Thoracic aorta (tissue), 2 donors: ENCODE measurements around the gene RNF223. TPM values are rescaled to one million over a fixed set of nuclear protein-coding genes. Genes with fewer than 3 reads are reported as not detected.
"Not testable (repeated sequence)": the region's sequence is repeated elsewhere in the genome, so short reads cannot be mapped to it uniquely, and the experiment has no call there.

Experiments
- ATAC-seq: fragments of 150-250 bp; one replicate; pipeline ENCODE4 v1.8.0; 2017; ENCODE audit warnings: low read depth; ENCODE audit not compliant: insufficient number of reproducible peaks, low FRiP score
- DNase-seq: peaks from one replicate; pipeline ENCODE4 v3.0.0-alpha.2; 2020; ENCODE audit warnings: low spot score
- H3K27ac ChIP-seq, 2 donors: fragments of 200-600 bp; sonication (generic); 1 replicate in 1 of 2; 2 replicates in 1 of 2; pipeline ENCODE4 v1.5.1; 2016; ENCODE audit warnings: mild to moderate bottlenecking in 2 of 2, moderate library complexity in 2 of 2
- H3K27me3 ChIP-seq: fragments of 200-600 bp; sonication (generic); replicated peaks from 2 replicates; pipeline ENCODE4 v1.6.0; 2016; ENCODE audit warnings: mild to moderate bottlenecking; ENCODE audit not compliant: insufficient read depth
- H3K36me3 ChIP-seq: fragments of 200-600 bp; sonication (generic); one replicate; pipeline ENCODE4 v1.5.1; 2016
- H3K4me1 ChIP-seq, 2 donors: fragments of 200-600 bp; sonication (generic); 1 replicate in 1 of 2; 2 replicates in 1 of 2; pipeline versions ENCODE4 v1.5.1 to v1.6.0; 2016; ENCODE audit warnings: low read depth in 2 of 2, mild to moderate bottlenecking in 1 of 2; ENCODE audit not compliant: control insufficient read depth in 1 of 2
- H3K4me3 ChIP-seq: fragments of 200-600 bp; sonication (generic); 2 replicates; pipeline ENCODE4 v1.5.1; 2016; ENCODE audit warnings: mild to moderate bottlenecking
- H3K9me3 ChIP-seq: fragments of 200-600 bp; sonication (generic); 2 replicates; pipeline ENCODE4 v1.5.1; 2016
- total RNA-seq, 2 donors: library from RNA; depleted of rRNA; stranded (reverse); fragments of >200 nt; gene quantifications; one replicate each; pipeline versions ENCODE4 v1.1.0 to v1.2.3, GENCODE V29; 2016
- TF ChIP-seq, protein P1 (sequence below): fragments of 200-600 bp; sonication (generic); IDR thresholded peaks from one replicate; pipeline ENCODE4 v1.5.1; 2019; ENCODE audit warnings: antibody characterized with exemption

Gene RNF223
- total RNA-seq, 2 donors from 2014 or later, result 0.71 TPM; not detected in 1

DNA sequence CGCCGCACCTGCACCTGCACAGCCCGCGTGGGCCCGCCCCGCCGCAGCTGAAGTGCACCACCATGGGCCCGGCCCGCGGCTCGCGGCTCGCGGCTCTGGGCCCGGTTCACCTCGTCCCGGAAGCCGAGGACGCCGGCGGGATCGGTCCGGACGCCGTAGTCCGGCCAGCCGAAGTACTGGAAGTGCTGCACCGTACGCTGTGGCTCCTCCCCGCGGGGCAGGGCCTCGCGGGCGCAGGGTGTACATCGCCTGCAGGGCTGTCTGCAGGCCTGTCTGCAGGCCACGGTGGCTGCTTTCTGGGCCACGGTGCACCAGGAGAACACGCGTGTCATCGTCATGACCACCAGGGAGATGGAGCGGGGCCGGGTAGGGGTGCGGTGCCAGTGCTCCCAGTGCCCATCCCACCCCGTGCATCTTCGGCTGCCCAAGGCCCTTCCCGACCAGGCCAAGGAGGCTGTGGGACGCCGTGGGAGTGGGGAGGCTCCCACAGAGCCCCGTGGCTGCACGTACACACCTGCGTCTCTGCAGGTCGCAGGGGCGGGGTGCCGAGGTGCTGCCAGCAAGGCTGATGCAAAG lies 6.7 kb downstream of the RNF223 start:
- Histone ChIP-seq H3K4me3 (no peak overlapping the region), H3K36me3 (no peaks in the 10 kb centered on the region), H3K27ac (no peak overlapping the region), H3K27me3 (peaks cover 5% of the 10 kb centered on the region), H3K9me3 (no peaks in the 10 kb centered on the region), H3K4me1 (peaks cover 0 to 19% of the 10 kb centered on the region in 2 donors)
- no peak for ATAC-seq
- TF ChIP-seq, protein P1, sequence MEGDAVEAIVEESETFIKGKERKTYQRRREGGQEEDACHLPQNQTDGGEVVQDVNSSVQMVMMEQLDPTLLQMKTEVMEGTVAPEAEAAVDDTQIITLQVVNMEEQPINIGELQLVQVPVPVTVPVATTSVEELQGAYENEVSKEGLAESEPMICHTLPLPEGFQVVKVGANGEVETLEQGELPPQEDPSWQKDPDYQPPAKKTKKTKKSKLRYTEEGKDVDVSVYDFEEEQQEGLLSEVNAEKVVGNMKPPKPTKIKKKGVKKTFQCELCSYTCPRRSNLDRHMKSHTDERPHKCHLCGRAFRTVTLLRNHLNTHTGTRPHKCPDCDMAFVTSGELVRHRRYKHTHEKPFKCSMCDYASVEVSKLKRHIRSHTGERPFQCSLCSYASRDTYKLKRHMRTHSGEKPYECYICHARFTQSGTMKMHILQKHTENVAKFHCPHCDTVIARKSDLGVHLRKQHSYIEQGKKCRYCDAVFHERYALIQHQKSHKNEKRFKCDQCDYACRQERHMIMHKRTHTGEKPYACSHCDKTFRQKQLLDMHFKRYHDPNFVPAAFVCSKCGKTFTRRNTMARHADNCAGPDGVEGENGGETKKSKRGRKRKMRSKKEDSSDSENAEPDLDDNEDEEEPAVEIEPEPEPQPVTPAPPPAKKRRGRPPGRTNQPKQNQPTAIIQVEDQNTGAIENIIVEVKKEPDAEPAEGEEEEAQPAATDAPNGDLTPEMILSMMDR, result no peak
- no peak for DNase-seq

DNA sequence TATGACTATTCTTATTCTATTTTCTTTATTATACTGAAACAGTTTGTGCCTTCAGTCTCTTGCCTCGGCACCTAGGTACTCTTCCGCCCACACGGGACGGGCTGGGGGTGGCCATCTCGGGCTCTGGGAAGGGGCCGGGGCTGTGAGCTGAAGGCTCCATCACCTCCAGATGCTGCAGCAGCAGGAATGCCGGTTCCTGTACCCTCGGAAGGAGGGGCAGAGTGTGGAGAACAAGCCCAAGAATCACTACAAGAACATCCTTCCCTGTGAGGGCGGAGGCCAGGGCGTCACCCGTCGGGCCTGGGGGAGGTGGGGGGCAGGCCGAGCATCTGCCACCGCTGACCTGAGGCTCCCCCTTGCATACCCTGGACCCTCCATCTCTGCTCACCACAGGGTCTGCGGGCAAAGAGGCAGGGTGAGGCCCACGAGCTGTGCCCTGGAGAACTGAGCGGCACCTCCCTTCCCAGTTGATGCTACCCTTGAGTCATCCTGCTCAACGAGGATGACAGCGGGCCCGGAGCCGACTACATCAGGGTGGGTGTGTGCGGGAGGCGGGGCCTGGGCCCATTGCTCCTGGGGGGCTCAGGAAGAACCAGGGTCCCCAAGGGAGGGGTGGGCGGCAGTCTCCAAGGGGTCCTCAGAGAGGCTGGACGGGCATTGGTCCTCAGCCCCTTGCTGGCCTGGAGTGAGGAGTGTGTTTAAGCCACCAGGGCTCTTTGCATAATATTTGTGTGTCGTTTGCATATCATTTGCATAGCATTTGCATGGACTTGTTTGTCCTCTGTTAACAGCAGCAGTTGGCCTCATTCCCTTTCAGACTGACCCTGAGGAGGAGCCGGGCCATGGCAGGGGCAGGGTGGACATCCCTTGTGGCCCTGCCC lies 7.5 kb downstream of the RNF223 start:
- Histone ChIP-seq H3K36me3 (no peaks in the 10 kb centered on the region), H3K4me1 (peaks cover 0 to 19% of the 10 kb centered on the region in 2 donors), H3K27me3 (peaks cover 5% of the 10 kb centered on the region), H3K9me3 (no peaks in the 10 kb centered on the region), H3K27ac (no peak overlapping the region), H3K4me3 (no peak overlapping the region)
- DNase-seq (no peak), ATAC-seq (no peak)
- TF ChIP-seq, protein P1, result no peak

DNA sequence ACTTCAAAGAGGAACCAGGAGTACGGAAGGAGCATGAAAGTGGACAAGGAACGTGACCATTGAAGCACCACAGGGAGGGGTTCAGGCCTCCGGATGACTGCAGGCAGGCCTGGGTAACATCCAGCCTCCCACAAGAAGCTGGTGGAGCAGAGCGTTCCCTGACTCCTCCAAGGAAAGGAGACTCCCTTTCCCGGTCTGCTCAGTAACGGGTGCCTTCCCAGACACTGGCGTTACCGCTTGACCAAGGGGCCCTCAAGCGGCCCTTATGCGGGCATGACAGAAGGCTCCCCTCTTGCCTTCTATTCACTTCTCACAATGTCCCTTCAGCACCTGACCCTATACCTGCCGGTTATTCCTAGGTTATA lies 8.2 kb downstream of the RNF223 start:
- peaks cover 0 to 19% of the 10 kb centered on the region in 2 donors for H3K4me1 ChIP-seq
- not testable (repeated sequence) for DNase-seq, H3K27me3 ChIP-seq, H3K4me3 ChIP-seq, ATAC-seq, H3K9me3 ChIP-seq, H3K27ac ChIP-seq, H3K36me3 ChIP-seq

DNA sequence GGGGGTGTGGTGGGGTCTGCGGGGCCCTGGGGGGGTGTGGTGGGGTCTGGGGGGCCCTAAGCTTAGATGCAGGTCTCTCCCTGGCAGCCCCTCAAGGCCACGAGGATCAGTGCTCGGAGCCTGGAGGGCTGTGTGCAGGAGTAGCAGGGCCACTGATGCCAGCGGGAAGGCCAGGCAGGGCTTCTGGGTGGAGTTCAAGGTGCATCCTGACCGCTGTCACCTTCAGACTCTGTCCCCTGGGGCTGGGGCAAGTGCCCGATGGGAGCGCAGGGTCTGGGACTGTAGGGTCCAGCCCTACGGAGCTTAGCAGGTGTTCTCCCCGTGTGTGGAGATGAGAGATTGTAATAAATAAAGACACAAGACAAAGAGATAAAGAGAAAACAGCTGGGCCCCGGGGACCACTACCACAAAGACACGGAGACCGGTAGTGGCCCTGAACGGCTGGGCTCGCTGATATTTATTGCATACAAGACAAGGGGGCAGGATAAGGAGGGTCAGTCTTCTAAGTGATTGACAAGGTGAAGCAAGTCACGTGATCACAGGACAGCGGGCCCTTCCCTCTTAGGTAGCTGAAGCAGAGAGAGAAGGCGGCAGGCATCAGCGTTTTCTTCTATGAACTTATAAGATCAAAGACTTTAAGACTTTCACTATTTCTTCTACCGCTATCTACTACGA lies 8.7 kb downstream of the RNF223 start:
- H3K27me3 ChIP-seq, result peaks cover 7% of the 10 kb centered on the region

DNA sequence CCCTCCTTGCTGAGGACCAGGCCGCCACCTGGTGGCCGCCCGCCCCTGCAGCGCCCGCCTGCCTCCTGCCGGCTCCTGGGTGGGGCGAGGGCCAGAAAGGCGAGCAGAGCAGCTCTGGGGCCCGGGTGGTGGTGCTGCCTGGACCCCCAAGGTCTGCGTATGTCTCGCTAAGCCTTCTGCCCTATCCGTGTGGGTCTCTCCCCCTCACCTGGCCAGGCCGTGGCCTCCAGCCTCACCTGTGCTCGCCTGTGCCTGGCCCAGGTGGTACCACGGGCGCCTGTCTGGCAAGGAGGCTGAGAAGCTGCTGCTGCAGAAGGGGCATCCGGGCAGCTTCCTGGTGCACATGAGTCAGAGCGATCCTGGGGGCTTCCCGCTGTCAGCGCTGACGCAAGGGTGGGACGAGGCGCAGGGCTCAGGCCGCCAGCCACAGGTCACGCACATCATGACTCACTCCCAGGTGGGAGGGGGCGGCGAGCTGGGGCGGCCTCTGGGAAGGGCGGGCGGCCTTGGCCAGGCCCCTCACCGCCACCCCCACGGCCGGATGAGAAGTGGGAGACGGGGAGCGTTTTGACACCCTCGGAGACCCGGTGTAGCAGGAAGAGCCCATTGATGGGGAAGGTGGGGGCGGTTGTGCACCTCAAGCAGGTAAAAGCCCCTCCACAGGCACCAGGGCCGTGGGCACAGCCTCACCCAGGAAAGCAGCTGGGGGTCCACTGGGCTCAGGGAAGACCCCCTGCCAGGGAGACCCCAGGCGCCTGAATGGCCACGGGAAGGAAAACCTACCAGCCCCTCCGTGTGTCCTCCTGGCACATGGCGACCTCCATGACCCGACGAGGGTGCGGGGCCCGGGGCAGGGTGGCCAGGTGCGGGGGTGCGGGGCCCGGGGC lies 9.9 kb downstream of the RNF223 start:
- no peaks in the 10 kb centered on the region for H3K9me3 ChIP-seq
- no peaks in the 10 kb centered on the region for H3K36me3 ChIP-seq
- H3K27me3 ChIP-seq, result peaks cover 15% of the 10 kb centered on the region
- TF ChIP-seq, protein P1, result peak; percentile 84
- ATAC-seq (no peak), DNase-seq (no peak)
- peaks cover 5 to 23% of the 10 kb centered on the region in 2 donors for H3K4me1 ChIP-seq
- no peak overlapping the region for H3K27ac ChIP-seq
- no peak overlapping the region for H3K4me3 ChIP-seq

More for the DNA sequence above, 8.7 kb downstream of the RNF223 start:
- TF ChIP-seq, protein P1, result no peak
- H3K4me3 ChIP-seq, result no peak overlapping the region
- ATAC-seq (no peak), DNase-seq (no peak)
- no peak overlapping the region for H3K27ac ChIP-seq
- H3K4me1 ChIP-seq, result peaks cover 0 to 19% of the 10 kb centered on the region in 2 donors
- no peaks in the 10 kb centered on the region for H3K9me3 ChIP-seq
- no peaks in the 10 kb centered on the region for H3K36me3 ChIP-seq
